CD4-positive, alpha-beta T cell treated with Interleukin-4 for 4 hours (primary cell): Measurements from ENCODE around the gene CISD3.
"Not testable (repeated sequence)": the region's sequence is repeated elsewhere in the genome, so short reads cannot be mapped to it uniquely, and the experiment has no call there.

Experiments used
- DNase-seq: peaks from one replicate; pipeline ENCODE4 v3.0.0-alpha.2; 2020

CISD3 gene

GRCh38 chr17:38709104-38709820 lies 20.9 kb upstream of the CISD3 start:
- DNase-seq, result no peak

- DNase-seq, result no peak
Observed at GRCh38 chr17:38709864-38710603, 20.1 kb upstream of the CISD3 start.

- DNase-seq, result no peak
Observed at GRCh38 chr17:38710604-38710962, 19.6 kb upstream of the CISD3 start.

GRCh38 chr17:38710985-38711384 lies 19.2 kb upstream of the CISD3 start:
- no peak for DNase-seq

- no peak for DNase-seq
Observed at GRCh38 chr17:38711792-38712571, 18.2 kb upstream of the CISD3 start.

- no peak for DNase-seq
Observed at GRCh38 chr17:38712593-38712992, 17.5 kb upstream of the CISD3 start.

- DNase-seq, result no peak
Observed at GRCh38 chr17:38713456-38714075, 16.6 kb upstream of the CISD3 start.

- no peak for DNase-seq
Observed at GRCh38 chr17:38715216-38715943, 14.8 kb upstream of the CISD3 start.

- DNase-seq, result no peak
Observed at GRCh38 chr17:38716368-38717005, 13.7 kb upstream of the CISD3 start.

- DNase-seq, result no peak
Observed at GRCh38 chr17:38717139-38717745, 12.9 kb upstream of the CISD3 start.

- no peak for DNase-seq
Observed at GRCh38 chr17:38719289-38719942, 10.7 kb upstream of the CISD3 start.

GRCh38 chr17:38719943-38720641 lies 10.0 kb upstream of the CISD3 start:
- DNase-seq, result no peak

- no peak for DNase-seq
Observed at GRCh38 chr17:38720941-38721340, 9.2 kb upstream of the CISD3 start.

- DNase-seq, result no peak
Observed at GRCh38 chr17:38721802-38722201, 8.3 kb upstream of the CISD3 start.

GRCh38 chr17:38724337-38724988 lies 5.7 kb upstream of the CISD3 start:
- no peak for DNase-seq

GRCh38 chr17:38725066-38725465 lies 5.1 kb upstream of the CISD3 start:
- no peak for DNase-seq

- DNase-seq, result not testable (repeated sequence)
Observed at GRCh38 chr17:38726145-38726544, 4.0 kb upstream of the CISD3 start.

- DNase-seq, result peak; percentile 87
Observed at GRCh38 chr17:38727736-38728135, 2.4 kb upstream of the CISD3 start.

GRCh38 chr17:38728290-38728831 lies 1.8 kb upstream of the CISD3 start:
- peak; percentile 88 for DNase-seq
